Colon (tissue), 2 donors: Measurements from ENCODE around the gene PXYLP1.

ENCODE experiments used
- FAIRE-seq: peaks from 2 replicates; lab custom pipeline; 2012; peaks lifted over from hg19 to GRCh38; lab: Jason Lieb, UNC
- donor health status: control.
- donor health status: control.

The PXYLP1 gene

DNA sequence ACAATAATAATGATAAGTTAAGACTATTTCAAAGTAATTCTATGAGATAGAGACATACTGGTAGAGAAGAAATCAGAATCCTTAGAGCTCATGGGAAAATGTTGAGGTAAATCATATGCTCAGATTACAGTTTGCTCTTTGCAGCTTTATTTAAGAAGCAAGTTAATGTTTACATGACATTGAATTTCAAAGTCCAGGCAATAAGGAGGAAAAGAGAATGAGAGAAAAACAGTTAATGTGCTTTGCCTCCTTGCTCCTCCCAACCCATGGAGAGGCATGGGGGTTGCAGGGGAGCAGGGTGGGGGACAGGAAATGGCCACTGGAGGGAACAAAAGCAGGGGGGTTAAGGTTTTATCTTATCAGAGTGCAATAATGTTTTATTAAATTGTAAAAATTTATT is 94.5 kb downstream of the PXYLP1 start:
- FAIRE-seq, result peak; percentile 45

DNA sequence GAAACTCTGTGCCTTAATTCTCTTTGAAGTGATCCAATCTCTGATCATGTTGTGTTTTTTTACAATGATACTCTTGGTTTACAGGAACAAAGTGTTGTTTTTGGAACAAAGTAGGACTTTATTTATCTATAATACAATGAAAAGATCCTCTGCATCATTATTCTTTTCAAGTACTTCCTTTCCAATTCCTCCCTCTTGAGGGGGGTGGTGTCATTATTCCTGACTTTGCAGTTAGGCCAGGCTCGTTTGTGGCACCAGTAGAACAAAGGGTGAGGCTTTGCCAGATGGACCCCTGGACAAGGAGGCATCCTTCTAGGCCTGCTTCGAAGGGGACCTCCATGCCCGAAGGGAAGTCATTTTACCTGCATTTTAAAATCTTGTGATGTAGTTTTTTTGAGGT is 95.0 kb downstream of the PXYLP1 start:
- no peak for FAIRE-seq

DNA sequence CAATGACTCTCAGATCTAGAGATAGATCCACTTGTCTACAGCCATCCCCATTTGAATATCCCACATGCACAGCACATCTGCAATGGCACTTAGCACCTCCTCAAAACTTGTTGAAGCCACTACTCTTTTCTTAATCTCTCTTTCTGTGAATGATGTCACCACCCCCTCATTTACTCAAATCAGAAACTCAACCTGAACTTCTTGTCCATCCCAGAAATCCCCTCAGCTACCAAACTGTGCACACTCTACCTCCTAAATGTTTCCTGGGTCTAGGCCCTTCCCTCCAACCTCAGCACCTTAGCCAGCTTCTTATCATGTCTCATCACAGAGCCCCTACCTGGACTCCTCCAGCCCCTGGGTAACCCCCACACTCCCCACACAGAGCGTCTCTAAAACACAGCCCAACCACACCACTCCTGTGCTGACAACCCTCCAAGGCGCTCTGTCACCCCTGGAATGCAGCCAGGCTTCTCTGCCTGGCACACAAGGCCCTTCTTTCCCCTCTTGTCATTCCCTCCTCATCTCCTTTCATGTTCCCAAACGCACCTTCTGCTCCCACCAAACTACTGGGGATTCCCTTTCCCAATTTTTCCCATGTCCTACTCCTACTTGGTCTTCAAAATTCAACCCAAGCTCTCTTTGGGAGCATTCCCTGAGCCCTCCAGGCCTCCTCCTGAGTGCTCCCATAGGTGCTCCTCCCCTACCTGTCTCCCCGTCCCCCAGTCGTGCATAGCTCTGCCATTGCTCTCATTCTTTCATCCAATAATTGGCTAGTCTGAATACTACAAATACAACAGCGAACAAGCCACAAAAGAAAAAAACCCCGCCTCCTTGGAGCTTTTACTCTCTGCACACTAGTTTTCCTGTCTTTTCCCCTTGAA is 96.9 kb downstream of the PXYLP1 start:
- no peak for FAIRE-seq

DNA sequence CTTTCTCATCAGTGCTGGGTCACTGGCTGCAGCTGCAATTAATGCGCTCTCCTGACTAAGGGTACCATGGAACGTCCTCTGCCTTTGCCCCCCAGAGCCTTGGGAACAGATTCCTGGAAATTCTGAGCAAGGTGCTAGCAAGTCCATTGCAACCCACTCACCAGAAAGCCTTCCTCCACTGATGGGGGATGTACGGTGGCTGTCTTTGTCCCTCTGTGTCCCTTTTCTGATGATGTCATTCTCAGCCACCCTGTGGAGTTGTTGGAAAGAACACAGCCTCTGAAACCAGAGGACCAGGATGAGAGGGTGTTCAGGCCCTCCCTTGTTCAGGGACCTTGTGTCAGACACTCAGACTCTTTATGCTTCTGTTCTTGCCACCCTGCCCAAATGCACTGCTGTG is 98.6 kb downstream of the PXYLP1 start:
- no peak for FAIRE-seq

DNA sequence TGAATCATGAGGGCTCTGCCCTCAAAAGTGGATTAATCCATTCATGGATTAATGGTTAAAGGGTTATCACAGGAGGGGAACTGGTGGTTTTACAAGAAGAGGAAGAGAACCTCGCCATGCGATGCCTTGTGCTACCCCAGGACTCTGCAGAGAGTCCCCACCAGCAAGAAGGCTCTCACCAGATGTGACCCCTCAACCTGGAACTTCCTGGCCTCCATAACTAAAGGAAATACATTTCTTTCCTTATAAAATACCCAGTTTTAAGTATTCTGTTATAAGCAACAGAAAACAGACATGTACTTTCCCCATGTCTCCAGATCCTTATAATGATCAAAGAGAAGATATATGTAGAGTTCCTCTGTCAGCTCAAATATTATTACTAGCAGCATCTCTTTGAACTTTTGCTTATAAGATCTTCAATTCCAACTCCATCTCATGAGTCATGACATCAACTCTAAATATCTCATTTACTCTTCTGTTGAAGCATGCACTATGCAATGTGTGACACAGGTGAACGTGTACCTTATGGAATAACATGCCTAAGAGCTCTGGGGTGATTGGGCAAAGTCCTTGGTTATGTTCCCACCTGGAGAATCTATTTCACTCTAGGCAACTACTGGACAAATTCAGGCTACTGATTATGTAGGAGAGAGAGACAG is 99.2 kb downstream of the PXYLP1 start:
- FAIRE-seq, result no peak

DNA sequence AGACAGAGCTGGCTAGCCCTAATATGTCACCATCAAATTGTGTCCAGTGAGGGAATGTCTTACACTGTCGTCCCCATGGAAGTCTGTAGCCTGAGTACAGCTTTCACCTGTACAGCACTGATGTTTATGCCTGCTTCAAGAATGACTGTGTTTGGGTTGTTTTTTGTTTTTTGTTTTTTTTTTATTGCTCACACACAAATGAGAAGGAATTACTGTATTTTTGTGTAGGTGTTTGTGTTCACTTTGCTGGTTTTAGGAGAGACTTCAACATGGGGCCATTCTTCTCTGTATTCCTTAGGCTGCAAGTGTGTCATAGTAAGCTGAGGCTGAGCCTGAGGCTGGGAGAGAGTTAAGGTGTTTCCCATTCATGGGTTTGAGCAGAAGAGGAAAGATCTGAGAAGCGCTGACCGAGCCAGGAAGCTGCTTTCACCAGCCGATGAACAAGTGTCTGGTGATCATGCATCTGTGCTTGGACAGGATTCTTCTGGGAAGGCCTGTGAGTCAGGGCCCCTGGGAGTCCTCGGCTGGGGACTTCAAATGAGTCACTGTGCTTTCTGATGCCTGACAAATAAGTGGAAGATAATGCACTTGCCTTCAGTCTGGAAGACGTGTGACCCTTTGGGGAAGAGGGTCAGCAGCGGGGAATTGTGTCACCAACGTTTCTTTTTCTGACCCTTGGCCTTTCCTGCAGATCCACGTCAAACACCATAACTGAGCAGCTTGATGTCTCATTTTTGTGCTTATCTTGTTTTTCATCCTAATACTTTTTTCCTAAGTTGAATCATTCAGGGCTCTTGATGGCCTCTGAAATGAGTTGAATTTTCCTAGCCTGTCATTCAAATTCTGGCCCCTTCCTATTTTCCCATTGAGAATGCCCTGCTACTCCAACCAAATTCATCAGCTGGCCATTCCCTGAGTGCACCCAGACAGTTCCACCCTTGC is 100.0 kb downstream of the PXYLP1 start:
- no peak for FAIRE-seq

DNA sequence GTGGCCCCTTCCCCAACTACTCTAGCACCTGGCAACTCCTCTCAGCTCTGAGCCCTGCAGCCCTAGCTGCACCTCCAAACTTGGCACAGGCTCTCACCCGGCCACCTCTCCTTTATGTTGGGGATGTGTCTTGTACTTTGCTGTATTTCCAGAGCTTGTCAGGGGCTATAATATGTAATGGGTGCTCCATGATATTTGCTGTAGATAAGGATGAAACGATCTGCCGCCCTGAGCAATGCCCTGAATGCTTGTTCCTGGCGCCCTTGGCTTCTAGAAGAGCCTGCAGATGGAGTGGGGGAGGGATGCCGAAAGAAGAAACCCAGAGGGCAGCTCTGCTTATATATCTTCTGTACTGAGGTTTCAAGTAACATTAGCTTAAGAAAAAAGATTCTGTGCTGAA is 100.8 kb downstream of the PXYLP1 start:
- FAIRE-seq, result no peak

DNA sequence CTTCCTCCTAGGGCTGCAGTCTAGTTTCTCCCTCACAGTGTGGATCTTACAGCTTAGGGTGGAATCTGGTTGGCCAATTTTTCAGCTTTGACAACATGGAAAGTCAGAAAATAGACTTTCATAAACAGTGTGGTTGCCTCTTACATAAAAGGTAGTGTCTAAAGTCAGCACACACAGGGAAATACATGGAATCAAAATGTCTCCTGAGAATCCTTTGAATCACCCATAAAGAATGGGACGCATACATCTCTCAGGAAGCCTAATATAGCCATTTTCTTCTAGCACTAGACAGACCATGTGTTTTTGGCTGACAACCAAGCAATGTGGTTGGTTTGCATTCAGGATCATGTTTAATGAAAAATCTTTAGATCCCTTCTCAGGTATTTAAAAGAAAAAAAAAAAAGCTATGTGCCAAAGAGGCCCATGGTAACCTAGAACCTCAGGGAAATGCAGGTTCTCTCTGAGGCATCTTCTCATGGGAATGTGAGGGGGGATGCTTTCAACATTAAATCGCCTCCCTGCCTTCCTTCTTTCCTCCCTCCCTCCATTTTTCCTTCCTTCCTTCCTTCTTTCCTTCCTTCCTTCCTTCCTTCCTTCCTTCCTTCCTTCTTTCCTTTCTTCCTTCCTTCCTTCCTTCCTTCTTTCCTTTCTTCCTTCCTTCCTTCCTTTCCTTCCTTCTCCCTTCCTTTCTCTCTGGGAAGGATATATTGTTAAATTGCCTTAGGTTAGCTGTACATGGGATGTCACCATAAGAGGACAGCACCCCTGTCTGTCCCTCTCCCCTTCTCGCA is 102.4 kb downstream of the PXYLP1 start:
- FAIRE-seq, result no peak

DNA sequence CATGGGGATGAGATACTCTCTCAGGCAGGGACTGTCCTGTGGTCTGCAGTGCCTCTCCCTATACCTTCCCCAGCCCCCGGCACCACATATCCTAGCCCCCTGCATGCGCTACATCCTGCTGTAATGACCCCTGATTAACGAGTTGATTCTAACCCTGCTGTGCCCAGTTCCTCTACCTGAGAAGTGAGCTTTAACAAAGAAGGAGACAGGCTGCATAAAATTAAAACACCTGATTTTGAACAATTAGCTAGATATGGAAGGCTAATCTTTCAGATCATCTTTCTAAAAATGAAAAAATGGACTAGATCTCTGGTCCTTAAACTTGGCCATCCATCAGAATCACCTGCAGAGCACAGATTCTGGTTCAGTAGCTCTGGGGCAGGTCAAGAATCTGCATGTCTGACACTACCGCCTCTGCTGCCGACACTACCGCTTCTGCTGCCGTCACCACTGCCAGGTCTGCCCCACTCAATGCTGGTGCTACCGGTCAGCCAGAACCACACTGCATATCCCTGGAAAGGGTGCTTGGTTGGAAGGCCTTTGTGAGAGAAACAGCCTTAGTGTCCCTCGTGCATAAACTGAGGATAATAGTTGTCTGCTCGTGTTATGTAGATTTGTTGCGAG is 103.1 kb downstream of the PXYLP1 start:
- FAIRE-seq, result no peak

DNA sequence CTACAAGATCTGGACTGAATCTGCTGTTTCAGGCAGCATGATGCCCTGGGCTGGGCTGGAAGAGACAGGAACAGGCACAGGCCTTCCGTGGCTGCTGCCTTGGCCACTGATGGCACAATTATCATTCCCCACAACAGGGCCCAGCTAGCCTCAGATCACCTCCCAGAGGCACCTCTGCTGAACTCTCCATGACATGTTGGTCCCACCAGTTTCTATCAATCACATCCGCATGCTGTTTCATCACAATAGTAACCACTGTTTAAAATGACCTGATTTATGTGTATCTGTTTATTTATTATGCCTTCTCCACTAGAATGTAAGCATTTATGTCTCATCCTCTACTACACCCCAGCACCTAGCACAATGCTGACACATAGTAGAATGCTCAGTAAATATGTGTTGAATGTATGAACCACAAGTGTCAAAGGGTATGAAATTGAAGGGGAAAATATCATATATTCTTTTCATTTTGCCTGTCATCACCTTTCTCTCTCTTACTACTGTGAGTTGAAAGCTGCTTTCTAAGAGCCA is 104.0 kb downstream of the PXYLP1 start:
- no peak for FAIRE-seq

DNA sequence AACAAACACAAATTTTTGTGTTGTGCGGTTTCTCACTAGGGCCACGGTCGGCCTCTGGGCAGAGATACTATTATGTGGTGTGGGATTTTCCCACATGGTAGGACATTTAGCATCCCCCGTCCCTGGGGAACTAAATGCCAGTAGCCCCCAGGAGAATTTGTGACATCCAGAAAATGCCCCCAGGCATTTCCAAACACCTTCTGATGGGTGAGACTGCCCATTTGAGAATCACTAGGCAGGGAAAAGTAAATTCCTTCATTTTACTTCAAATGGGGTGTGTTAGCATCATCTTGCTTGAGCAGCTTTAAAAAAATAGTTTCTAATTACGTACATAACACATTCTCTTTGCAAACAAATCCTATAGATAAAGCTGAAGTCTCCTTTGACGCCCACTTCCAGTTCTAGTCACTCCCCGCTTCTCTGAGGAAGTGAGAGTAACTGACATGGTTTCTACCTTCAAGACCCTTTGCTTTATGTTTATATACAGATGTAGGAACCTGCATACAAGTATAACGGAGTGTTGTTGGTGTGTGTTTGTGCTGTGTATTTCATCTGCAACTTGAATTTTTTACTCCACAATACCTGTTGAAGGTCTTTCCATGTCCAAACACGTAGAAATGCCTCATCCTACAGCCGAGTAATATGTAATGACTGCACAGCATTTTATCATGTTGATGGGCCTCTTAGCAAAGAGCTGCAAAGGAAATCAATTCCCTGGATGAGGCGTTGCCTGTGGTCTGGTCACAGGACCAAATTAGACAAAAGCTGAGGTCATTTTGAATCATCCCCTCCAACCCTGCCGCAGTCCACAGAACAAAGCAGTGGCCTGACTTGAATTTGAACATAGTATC is 105.3 kb downstream of the PXYLP1 start:
- FAIRE-seq, result no peak

DNA sequence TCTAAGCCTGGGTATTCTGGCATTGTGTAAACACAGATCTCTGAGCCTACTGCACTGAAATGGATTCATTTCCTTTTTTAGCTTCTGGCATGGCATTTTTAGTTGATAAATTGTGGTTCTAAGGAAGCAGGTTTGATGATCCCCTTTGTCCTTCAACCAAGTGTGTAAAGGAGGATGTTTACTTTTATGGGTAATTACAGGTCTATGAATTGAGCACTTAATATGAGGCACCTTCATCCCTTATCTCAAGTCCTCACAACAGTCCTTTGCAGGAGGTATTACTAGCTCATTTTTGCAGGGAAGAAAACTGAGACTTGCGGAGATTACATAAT is 105.9 kb downstream of the PXYLP1 start:
- FAIRE-seq, result no peak

DNA sequence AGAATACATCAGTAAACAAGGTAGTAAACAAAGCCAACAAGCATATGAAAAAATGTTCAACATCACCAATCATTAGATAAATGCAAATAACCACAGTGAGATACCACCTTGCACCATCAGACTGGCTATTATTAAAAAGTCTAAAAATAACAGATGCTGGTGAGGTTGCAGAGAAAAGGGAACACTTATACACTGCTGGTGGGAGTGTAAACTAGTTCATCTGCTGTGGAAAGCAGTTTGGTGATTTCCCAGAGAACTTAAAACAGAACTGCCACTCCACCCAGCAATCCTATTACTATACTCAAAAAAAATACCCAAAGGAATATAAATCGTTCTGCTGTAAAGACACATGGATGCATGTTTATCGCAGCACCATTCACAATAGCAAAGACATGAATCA is 106.4 kb downstream of the PXYLP1 start:
- no peak for FAIRE-seq

DNA sequence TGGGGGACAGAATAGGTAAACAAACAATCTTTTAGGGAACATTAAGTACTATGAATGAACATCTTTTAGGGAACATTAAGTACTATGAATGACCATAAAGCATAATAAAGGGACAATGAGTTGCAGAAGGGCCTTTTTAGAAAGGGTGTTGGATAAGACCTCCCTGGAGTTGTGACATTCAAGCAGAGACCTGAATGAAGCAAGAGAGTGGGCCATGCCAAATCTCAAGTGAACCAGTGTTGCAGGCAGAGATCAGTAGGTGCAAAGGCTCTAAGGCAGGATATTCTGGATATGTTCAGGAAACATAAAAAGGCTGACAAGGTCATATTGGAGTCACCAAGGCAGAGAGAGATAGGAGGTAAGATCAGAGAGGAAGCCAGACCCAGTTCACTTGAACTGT is 107.3 kb downstream of the PXYLP1 start:
- no peak for FAIRE-seq

DNA sequence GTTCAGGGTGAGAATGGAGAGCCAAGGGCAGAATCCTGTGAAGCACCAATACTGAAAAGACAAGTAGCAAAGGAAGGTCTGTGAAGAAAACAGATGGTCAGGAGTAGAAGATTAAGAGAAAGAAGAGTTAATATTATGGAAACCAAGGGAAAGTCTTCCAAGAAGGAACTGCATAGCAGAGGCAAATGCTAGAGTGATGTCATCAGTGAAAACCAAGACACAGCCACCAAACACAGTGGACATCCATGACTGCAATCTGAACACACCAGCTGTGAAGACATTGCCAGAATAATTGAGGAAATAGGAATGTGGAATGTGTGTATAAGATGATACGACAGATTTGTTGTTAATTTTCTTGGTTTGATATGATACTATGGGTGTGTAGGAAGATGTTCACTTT is 109.9 kb downstream of the PXYLP1 start:
- no peak for FAIRE-seq

DNA sequence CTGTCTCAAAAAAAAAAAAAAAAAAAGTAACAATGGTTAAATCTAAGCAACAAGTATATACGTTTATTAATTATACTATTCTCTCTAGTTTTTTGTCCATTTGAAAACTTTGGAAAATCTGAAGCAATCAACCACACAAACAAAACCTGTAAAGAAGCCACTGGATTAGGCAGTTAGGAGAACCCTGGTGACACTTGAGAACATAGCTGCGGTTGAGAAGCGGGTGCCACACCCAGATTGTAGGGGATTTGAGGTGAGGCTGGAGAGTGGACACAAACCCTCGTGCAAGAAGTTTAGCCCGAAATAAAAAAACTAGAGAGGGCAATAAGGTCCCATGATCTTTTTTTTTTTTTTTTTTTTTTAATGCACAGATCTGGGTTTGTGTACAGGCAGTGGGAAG is 110.8 kb downstream of the PXYLP1 start:
- FAIRE-seq, result no peak

DNA sequence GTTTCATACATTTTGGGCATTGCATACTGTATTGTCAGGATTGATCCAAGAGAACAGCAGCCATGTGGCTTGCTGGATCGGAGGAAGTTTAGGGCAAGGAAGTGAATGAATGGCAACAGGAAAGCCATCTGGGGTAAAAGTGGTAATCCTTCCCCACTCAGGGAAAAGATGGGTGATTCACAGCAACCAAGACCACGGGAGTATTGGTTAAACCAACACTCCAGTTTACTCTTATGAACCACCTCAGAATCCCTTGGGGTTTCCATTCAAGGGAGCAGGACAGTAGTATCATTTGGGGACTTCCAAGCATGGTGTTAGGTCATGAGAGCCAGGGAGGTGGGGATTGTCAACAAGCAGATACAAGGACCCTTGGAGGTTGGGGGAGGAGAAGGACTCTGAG is 111.5 kb downstream of the PXYLP1 start:
- FAIRE-seq, result no peak

DNA sequence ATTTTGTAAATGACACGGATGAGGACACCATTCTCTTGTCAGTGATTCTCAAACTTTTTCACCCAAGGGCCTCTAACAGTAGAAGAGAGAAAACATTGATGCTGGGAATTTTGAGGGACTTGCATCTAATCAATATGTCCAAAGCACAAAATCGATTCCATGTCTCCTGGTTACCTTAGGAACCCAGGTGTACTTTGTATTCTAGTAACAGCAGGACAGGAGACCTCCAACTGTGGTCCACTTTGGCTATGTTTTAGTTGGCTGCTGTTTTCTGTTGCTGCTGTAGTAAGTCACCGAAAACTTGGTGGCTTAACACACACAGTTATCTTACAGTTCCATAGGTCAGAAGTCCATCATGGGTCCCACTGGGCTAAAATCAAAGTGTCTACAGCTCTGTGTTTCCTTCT is 112.2 kb downstream of the PXYLP1 start:
- FAIRE-seq, result no peak
